ENCODE measurements around the gene WNT7A.
"Not testable (repeated sequence)": the region's sequence is repeated elsewhere in the genome, so short reads cannot be mapped to it uniquely, and the experiment has no call there.

Gene WNT7A

GRCh38 chr3:13865581-13865980, 14.3 kb downstream of the WNT7A start:
- H3K4me1 ChIP-seq (ENCODE audit: control insufficient read depth, insufficient read depth, low read length, poor library complexity, severe bottlenecking), result peaks cover 52% of the 10 kb centered on the region
- no peak for DNase-seq
- peak overlapping the region; percentile 74 for H3K27ac ChIP-seq (ENCODE audit: insufficient read depth, low read length, poor library complexity, severe bottlenecking)
- H3K4me3 ChIP-seq (ENCODE audit: insufficient read depth, low read depth, low read length, poor library complexity, severe bottlenecking), result no peak overlapping the region
- H3K36me3 ChIP-seq (ENCODE audit: control insufficient read depth, insufficient read depth, low read length), result peaks cover 12% of the 10 kb centered on the region
- no peaks in the 10 kb centered on the region for H3K27me3 ChIP-seq (replicated peaks; ENCODE audit: control insufficient read depth, insufficient read depth, low read length, poor library complexity, severe bottlenecking)
- no peaks in the 10 kb centered on the region for H3K9me3 ChIP-seq (ENCODE audit: control insufficient read depth, low read length)

DNA sequence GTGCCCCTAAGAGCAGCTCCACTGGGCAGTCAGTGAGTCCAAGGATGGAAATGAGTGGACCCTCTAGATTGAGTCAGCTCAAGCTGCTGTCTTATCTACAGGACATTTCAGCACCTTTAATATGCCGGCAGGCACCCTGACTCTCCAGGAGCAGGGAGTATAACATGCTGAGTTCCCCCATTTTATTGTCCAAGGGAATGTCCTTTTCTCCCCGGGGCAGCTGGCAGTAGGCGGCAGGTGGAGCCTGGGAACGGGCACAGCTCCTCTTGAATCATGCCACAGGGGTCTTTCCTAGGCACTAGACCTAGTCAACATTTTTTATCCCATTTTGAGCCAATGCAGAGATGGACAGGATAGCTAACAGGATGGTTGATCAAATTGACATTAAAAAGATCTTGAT, 14.8 kb downstream of the WNT7A start:
- no peak overlapping the region for H3K4me3 ChIP-seq (ENCODE audit: insufficient read depth, low read depth, low read length, poor library complexity, severe bottlenecking)
- H3K36me3 ChIP-seq (ENCODE audit: control insufficient read depth, insufficient read depth, low read length), result peaks cover 14% of the 10 kb centered on the region
- no peaks in the 10 kb centered on the region for H3K27me3 ChIP-seq (replicated peaks; ENCODE audit: control insufficient read depth, insufficient read depth, low read length, poor library complexity, severe bottlenecking)
- H3K9me3 ChIP-seq (ENCODE audit: control insufficient read depth, low read length), result no peaks in the 10 kb centered on the region
- H3K27ac ChIP-seq (ENCODE audit: insufficient read depth, low read length, poor library complexity, severe bottlenecking), result peak overlapping the region; percentile 74
- DNase-seq, result no peak
- H3K4me1 ChIP-seq (ENCODE audit: control insufficient read depth, insufficient read depth, low read length, poor library complexity, severe bottlenecking), result peaks cover 52% of the 10 kb centered on the region

GRCh38 chr3:13863965-13864595, 15.8 kb downstream of the WNT7A start:
- Histone ChIP-seq H3K36me3 (ENCODE audit: control insufficient read depth, insufficient read depth, low read length) (peaks cover 15% of the 10 kb centered on the region), H3K4me3 (ENCODE audit: insufficient read depth, low read depth, low read length, poor library complexity, severe bottlenecking) (no peak overlapping the region), H3K27ac (ENCODE audit: insufficient read depth, low read length, poor library complexity, severe bottlenecking) (peak overlapping the region; percentile 21), H3K4me1 (ENCODE audit: control insufficient read depth, insufficient read depth, low read length, poor library complexity, severe bottlenecking) (peaks cover 47% of the 10 kb centered on the region), H3K9me3 (ENCODE audit: control insufficient read depth, low read length) (no peaks in the 10 kb centered on the region), H3K27me3 (replicated peaks; ENCODE audit: control insufficient read depth, insufficient read depth, low read length, poor library complexity, severe bottlenecking) (no peaks in the 10 kb centered on the region)
- no peak for DNase-seq

DNA sequence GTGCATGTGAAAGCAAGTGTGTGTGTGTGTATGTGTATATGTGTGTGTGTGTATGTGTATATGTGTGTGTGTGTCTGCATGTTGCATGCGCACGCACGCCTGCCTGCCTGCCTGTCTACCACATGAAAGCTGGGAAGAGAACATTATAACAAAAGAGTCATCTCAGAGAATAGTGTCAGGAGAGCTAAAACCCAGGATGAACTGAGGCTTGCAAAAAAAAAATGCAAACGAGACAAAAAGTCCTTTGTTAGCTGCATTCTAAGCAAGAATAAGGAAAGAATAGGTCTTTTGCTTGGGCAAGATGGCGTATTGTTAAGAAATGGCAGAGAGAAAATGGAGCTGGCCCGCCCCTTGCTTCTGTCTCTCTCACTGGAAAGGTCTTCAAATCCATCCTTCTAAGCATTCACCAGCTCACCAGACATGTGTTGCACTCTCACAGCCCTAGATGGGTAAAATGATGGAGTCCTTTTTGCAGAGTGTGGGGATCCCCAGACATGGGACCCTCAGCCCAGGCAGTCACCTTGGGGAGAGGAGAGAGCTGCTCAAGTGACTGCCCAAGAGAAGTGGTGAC, 16.4 kb downstream of the WNT7A start:
- Histone ChIP-seq H3K4me1 (ENCODE audit: control insufficient read depth, insufficient read depth, low read length, poor library complexity, severe bottlenecking) (peaks cover 42% of the 10 kb centered on the region), H3K4me3 (ENCODE audit: insufficient read depth, low read depth, low read length, poor library complexity, severe bottlenecking) (no peak overlapping the region), H3K27ac (ENCODE audit: insufficient read depth, low read length, poor library complexity, severe bottlenecking) (no peak overlapping the region), H3K36me3 (ENCODE audit: control insufficient read depth, insufficient read depth, low read length) (peaks cover 15% of the 10 kb centered on the region), H3K9me3 (ENCODE audit: control insufficient read depth, low read length) (no peaks in the 10 kb centered on the region), H3K27me3 (replicated peaks; ENCODE audit: control insufficient read depth, insufficient read depth, low read length, poor library complexity, severe bottlenecking) (no peaks in the 10 kb centered on the region)
- DNase-seq, result no peak

GRCh38 chr3:13861461-13861860, 18.4 kb downstream of the WNT7A start:
- Histone ChIP-seq H3K27ac (ENCODE audit: insufficient read depth, low read length, poor library complexity, severe bottlenecking) (no peak overlapping the region), H3K27me3 (replicated peaks; ENCODE audit: control insufficient read depth, insufficient read depth, low read length, poor library complexity, severe bottlenecking) (no peaks in the 10 kb centered on the region)

GRCh38 chr3:13860001-13860400, 19.9 kb downstream of the WNT7A start:
- no peaks in the 10 kb centered on the region for H3K27me3 ChIP-seq (replicated peaks; ENCODE audit: control insufficient read depth, insufficient read depth, low read length, poor library complexity, severe bottlenecking)
- no peaks in the 10 kb centered on the region for H3K9me3 ChIP-seq (ENCODE audit: control insufficient read depth, low read length)
- H3K27ac ChIP-seq (ENCODE audit: insufficient read depth, low read length, poor library complexity, severe bottlenecking), result no peak overlapping the region
- DNase-seq, result no peak
- H3K36me3 ChIP-seq (ENCODE audit: control insufficient read depth, insufficient read depth, low read length), result peaks cover 15% of the 10 kb centered on the region
- peaks cover 8% of the 10 kb centered on the region for H3K4me1 ChIP-seq (ENCODE audit: control insufficient read depth, insufficient read depth, low read length, poor library complexity, severe bottlenecking)
- H3K4me3 ChIP-seq (ENCODE audit: insufficient read depth, low read depth, low read length, poor library complexity, severe bottlenecking), result no peak overlapping the region

More at GRCh38 chr3:13861461-13861860, 18.4 kb downstream of the WNT7A start:
- H3K4me3 ChIP-seq (ENCODE audit: insufficient read depth, low read depth, low read length, poor library complexity, severe bottlenecking), result no peak overlapping the region
- H3K4me1 ChIP-seq (ENCODE audit: control insufficient read depth, insufficient read depth, low read length, poor library complexity, severe bottlenecking), result peaks cover 22% of the 10 kb centered on the region
- DNase-seq, result no peak
- no peaks in the 10 kb centered on the region for H3K9me3 ChIP-seq (ENCODE audit: control insufficient read depth, low read length)
- H3K36me3 ChIP-seq (ENCODE audit: control insufficient read depth, insufficient read depth, low read length), result peaks cover 15% of the 10 kb centered on the region

DNA sequence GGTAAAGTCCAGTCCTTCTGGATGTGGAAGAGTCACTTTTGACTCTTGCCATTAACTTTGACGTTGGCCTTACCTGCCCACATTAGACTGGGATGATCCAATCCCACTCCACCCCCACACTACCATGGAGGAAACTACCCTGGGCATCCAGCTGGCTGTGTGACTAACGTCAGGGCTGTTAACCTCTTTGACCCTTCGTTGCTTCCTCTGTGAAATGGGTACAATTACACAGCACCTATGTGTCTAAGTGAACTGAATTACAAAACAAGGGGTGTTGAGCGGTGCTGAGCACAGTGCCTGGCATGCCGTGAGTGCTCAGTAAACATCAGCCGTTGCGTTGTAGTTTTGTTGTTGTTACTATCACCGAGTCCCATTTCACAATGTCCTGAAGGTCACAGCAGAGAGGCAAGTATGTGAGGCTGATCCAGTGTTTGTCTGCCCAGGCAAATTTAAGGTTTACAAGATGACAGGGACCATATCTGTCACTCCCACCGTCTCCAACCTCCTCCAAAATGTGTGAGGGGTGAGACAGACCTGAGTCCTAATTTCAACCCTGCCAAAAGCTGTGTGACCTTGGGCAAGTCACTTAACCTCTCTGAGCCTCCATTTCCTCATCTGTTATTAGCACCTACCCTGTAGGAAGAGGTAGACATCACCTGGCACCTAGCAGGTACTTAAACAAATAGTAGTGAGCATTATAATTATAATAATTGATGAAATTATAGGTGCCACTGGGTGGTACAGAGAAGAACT, 20.9 kb downstream of the WNT7A start:
- H3K27ac ChIP-seq (ENCODE audit: insufficient read depth, low read length, poor library complexity, severe bottlenecking), result no peak overlapping the region
- no peak for DNase-seq
- H3K4me3 ChIP-seq (ENCODE audit: insufficient read depth, low read depth, low read length, poor library complexity, severe bottlenecking), result no peak overlapping the region
- peaks cover 15% of the 10 kb centered on the region for H3K36me3 ChIP-seq (ENCODE audit: control insufficient read depth, insufficient read depth, low read length)
- peaks cover 3% of the 10 kb centered on the region for H3K4me1 ChIP-seq (ENCODE audit: control insufficient read depth, insufficient read depth, low read length, poor library complexity, severe bottlenecking)
- H3K27me3 ChIP-seq (replicated peaks; ENCODE audit: control insufficient read depth, insufficient read depth, low read length, poor library complexity, severe bottlenecking), result no peaks in the 10 kb centered on the region
- H3K9me3 ChIP-seq (ENCODE audit: control insufficient read depth, low read length), result no peaks in the 10 kb centered on the region

GRCh38 chr3:13857702-13858380, 22.0 kb downstream of the WNT7A start:
- no peaks in the 10 kb centered on the region for H3K27me3 ChIP-seq (replicated peaks; ENCODE audit: control insufficient read depth, insufficient read depth, low read length, poor library complexity, severe bottlenecking)
- DNase-seq, result no peak
- no peaks in the 10 kb centered on the region for H3K9me3 ChIP-seq (ENCODE audit: control insufficient read depth, low read length)

DNA sequence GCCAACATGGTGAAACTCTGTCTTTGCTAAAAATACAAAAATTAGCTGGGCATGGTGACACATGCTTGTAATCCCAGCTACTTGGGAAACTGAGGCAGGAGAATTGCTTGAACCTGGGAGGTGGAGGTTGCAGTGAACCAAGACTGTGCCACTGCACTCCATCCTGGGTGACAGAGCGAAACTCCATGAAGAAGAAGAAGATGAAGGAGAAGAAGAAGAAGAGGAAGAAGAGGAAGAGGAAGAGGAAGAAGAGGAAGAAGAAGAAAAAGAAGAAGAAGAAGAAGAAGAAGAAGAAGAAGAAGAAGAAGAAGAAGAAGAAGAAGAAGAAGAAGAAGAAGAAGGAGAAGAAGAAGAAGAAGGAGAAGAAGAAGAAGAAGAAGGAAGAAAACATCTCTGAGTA, 23.2 kb downstream of the WNT7A start:
- Histone ChIP-seq H3K4me1 (ENCODE audit: control insufficient read depth, insufficient read depth, low read length, poor library complexity, severe bottlenecking) (peaks cover 13% of the 10 kb centered on the region), H3K36me3 (ENCODE audit: control insufficient read depth, insufficient read depth, low read length) (peaks cover 20% of the 10 kb centered on the region)
- not testable (repeated sequence) for H3K27ac ChIP-seq (ENCODE audit: insufficient read depth, low read length, poor library complexity, severe bottlenecking); H3K4me3 ChIP-seq (ENCODE audit: insufficient read depth, low read depth, low read length, poor library complexity, severe bottlenecking); H3K9me3 ChIP-seq (ENCODE audit: control insufficient read depth, low read length); DNase-seq; H3K27me3 ChIP-seq (replicated peaks; ENCODE audit: control insufficient read depth, insufficient read depth, low read length, poor library complexity, severe bottlenecking)

More at GRCh38 chr3:13857702-13858380, 22.0 kb downstream of the WNT7A start:
- Histone ChIP-seq H3K4me1 (ENCODE audit: control insufficient read depth, insufficient read depth, low read length, poor library complexity, severe bottlenecking) (peaks cover 13% of the 10 kb centered on the region), H3K36me3 (ENCODE audit: control insufficient read depth, insufficient read depth, low read length) (peaks cover 20% of the 10 kb centered on the region), H3K27ac (ENCODE audit: insufficient read depth, low read length, poor library complexity, severe bottlenecking) (no peak overlapping the region), H3K4me3 (ENCODE audit: insufficient read depth, low read depth, low read length, poor library complexity, severe bottlenecking) (no peak overlapping the region)
